Endothelial cell of umbilical vein (primary cell): Measurements from ENCODE around the gene MELTF. TPM values are rescaled to one million over a fixed set of nuclear protein-coding genes. Genes with fewer than 3 reads are reported as not detected.
"Not testable (repeated sequence)": the region's sequence is repeated elsewhere in the genome, so short reads cannot be mapped to it uniquely, and the experiment has no call there.

Source experiments
- BruUV-seq: library from RNA; stranded (reverse); fragments of 400-500 nt; replicated peaks from 2 replicates; lab custom pipeline; 2021; lab: Mats Ljungman, UMichigan
- CTCF ChIA-PET: fragments of 300-600, 350-600 bp; sonication (Branson Sonifier 250); formaldehyde crosslinking; loops from one replicate; lab custom pipeline; 2021; ENCODE audit warnings: antibody characterized with exemption, inconsistent platforms; lab: Charles Lee
- POLR2A ChIA-PET: fragments of 300-600, 350-600 bp; sonication (Branson Sonifier 250); formaldehyde crosslinking; loops from one replicate; lab custom pipeline; 2021; ENCODE audit warnings: antibody characterized with exemption, inconsistent platforms; lab: Charles Lee
- DNase-seq: peaks from one replicate; pipeline ENCODE4 v3.0.0-alpha.2; 2011; ENCODE audit warnings: low read depth, low spot score
- FAIRE-seq: peaks from 2 replicates; lab custom pipeline; 2011; peaks lifted over from hg19 to GRCh38; lab: Jason Lieb, UNC
- H2AFZ ChIP-seq: 2 replicates; pipeline ENCODE4 v1.6.0; 2012; ENCODE audit warnings: low read depth, low read length, control low read depth, inconsistent platforms
- H3K27ac ChIP-seq: 2 replicates; pipeline ENCODE4 v1.5.1; 2011; ENCODE audit warnings: low read depth, mild to moderate bottlenecking, control low read depth, low read length, moderate library complexity; ENCODE audit not compliant: insufficient read depth
- H3K27me3 ChIP-seq, 2 experiments: 2 replicates each; pipeline versions ENCODE4 v1.6.0 to v1.6.1; 2011; ENCODE audit warnings: low read length in 2 of 2, mixed read lengths in 1 of 2; ENCODE audit not compliant: control insufficient read depth in 2 of 2, insufficient read depth in 2 of 2
- H3K36me3 ChIP-seq, 2 experiments: 2 replicates in 1 of 2; 3 replicates in 1 of 2; pipeline ENCODE4 v1.5.1; 2011; ENCODE audit warnings: low read length in 2 of 2, mild to moderate bottlenecking in 1 of 2, moderate library complexity in 1 of 2; ENCODE audit not compliant: control insufficient read depth in 2 of 2, insufficient read depth in 2 of 2; ENCODE audit errors: extremely low read depth in 1 of 2
- H3K4me1 ChIP-seq: 3 replicates; pipeline ENCODE4 v1.5.1; 2011; ENCODE audit warnings: mild to moderate bottlenecking, low read length; ENCODE audit not compliant: control insufficient read depth, insufficient read depth; ENCODE audit errors: extremely low read depth
- H3K4me2 ChIP-seq: 2 replicates; pipeline ENCODE4 v1.6.1; 2011; ENCODE audit warnings: low read length, control low read depth, mixed read lengths; ENCODE audit not compliant: insufficient read depth
- H3K4me3 ChIP-seq, 3 experiments: fragments of 200-600 bp in 1 of 3; sonication (generic), shearing (Covaris generic) in 1 of 3; replicated peaks in 1 of 3; 2 replicates each; pipeline ENCODE4 v1.5.1; 2011 to 2016; ENCODE audit warnings: control low read depth in 3 of 3, low read length in 3 of 3, mild to moderate bottlenecking in 2 of 3, inconsistent platforms in 1 of 3, low read depth in 1 of 3, moderate library complexity in 1 of 3; ENCODE audit not compliant: insufficient read depth in 1 of 3
- H3K79me2 ChIP-seq: 2 replicates; pipeline ENCODE4 v1.6.0; 2012; ENCODE audit warnings: low read length, inconsistent platforms; ENCODE audit not compliant: control insufficient read depth, insufficient read depth
- H3K9ac ChIP-seq: replicated peaks from 2 replicates; pipeline ENCODE3; 2011; ENCODE audit warnings: low read length, control low read depth; ENCODE audit not compliant: insufficient read depth; ENCODE audit errors: extremely low read depth
- H3K9me1 ChIP-seq: replicated peaks from 3 replicates; pipeline ENCODE4 v1.6.0; 2011; ENCODE audit warnings: mild to moderate bottlenecking, low read length; ENCODE audit not compliant: control insufficient read depth, insufficient read depth; ENCODE audit errors: extremely low read depth
- H3K9me3 ChIP-seq: replicated peaks from 2 replicates; pipeline ENCODE4 v1.5.1; 2012; ENCODE audit warnings: low read length, inconsistent platforms; ENCODE audit not compliant: control insufficient read depth, insufficient read depth
- H4K20me1 ChIP-seq: replicated peaks from 2 replicates; pipeline ENCODE3; 2011; ENCODE audit warnings: mild to moderate bottlenecking, low read length; ENCODE audit not compliant: control insufficient read depth, insufficient read depth; ENCODE audit errors: extremely low read depth
- EZH2 ChIP-seq: IDR thresholded peaks from 2 replicates; pipeline ENCODE4 v1.6.1; 2012; ENCODE audit warnings: borderline replicate concordance, low read depth, mild to moderate bottlenecking, moderate library complexity, low read length, inconsistent platforms; ENCODE audit not compliant: severe bottlenecking
- FOS ChIP-seq: IDR thresholded peaks from 2 replicates; pipeline ENCODE4 v1.6.1; 2011; ENCODE audit warnings: mild to moderate bottlenecking, low read length, moderate library complexity, borderline replicate concordance; ENCODE audit not compliant: insufficient read depth
- GATA2 ChIP-seq: IDR thresholded peaks from 2 replicates; pipeline ENCODE4 v1.7.0; 2011; ENCODE audit warnings: low read depth, mild to moderate bottlenecking, moderate library complexity, mixed read lengths, low read length; ENCODE audit not compliant: insufficient read length, insufficient read depth
- JUN ChIP-seq: IDR thresholded peaks from 2 replicates; pipeline ENCODE4 v1.6.1; 2011; ENCODE audit warnings: borderline replicate concordance, low read depth; ENCODE audit not compliant: insufficient read length, insufficient read depth
- MAX ChIP-seq: IDR thresholded peaks from 2 replicates; pipeline ENCODE4 v1.6.1; 2011; ENCODE audit not compliant: insufficient read depth, insufficient read length
- POLR2A ChIP-seq: IDR thresholded peaks from 2 replicates; pipeline ENCODE4 v1.6.1; 2012; ENCODE audit warnings: low read depth, mild to moderate bottlenecking, control low read depth, low read length
- dilution Hi-C: fragments of 300-500 bp; cut with MboI; formaldehyde crosslinking; loops from one replicate; pipeline ENCODE4 v1.15.0; 2019; ENCODE audit warnings: low sequenced_read_pairs; ENCODE audit not compliant: extremely low pct_ligation_motif_present
- intact Hi-C: fragments of 100-400 bp; cut with micrococcal nuclease; formaldehyde crosslinking; loops from one replicate; pipeline ENCODE4 v1.10.0; 2022
- polyA plus RNA-seq, 4 experiments: library from polyadenylated mRNA; depleted of rRNA in 3 of 4; stranded (reverse) in 3 of 4; unstranded in 1 of 4; fragments of >200 nt; gene quantifications; 2 replicates each; pipeline versions ENCODE4 v1.2.1 to v1.2.3, GENCODE V29; 2011 to 2012; ENCODE audit warnings: missing spikeins in 1 of 4
- total RNA-seq: library from RNA; stranded (reverse); gene quantifications from 2 replicates; pipeline ENCODE4 v1.2.3, GENCODE V29; 2021

Gene MELTF
- total and polyA plus RNA-seq, 2 donors (not counting 3 experiments of a cell fraction or from before 2014, with no cell fraction given), result 0.59 to 2.3 TPM

GRCh38 chr3:197035577-197035976 is 6.0 kb upstream of the MELTF start:
- Histone ChIP-seq H3K4me1 (peaks cover 9% of the 10 kb centered on the region), H3K27ac (no peak overlapping the region), H3K9me3 (no peaks in the 10 kb centered on the region), H3K27me3 (peaks cover 0 to 3% of the 10 kb centered on the region in 2 experiments), H3K9ac (no peak overlapping the region), H3K79me2 (no peaks in the 10 kb centered on the region), H2AFZ (no peak overlapping the region), H3K9me1 (no peaks in the 10 kb centered on the region), H3K36me3 (no peaks in the 10 kb centered on the region), H3K4me2 (no peak overlapping the region), H4K20me1 (no peaks in the 10 kb centered on the region), H3K4me3 (no peak overlapping the region)
- DNase-seq (no peak), FAIRE-seq (no peak)
- dilution Hi-C loops, result no loop called here
- BruUV-seq, result no TSS peak
- ChIA-PET POLR2A (no interaction called here), CTCF (interaction anchor here (1.0 to 1.8 kb wide), 3 partner anchors 10 to 152 kb away, joined by 3 to 6 read pairs (median 3); no protein-coding TSS in a partner anchor)
- TF ChIP-seq GATA2 (no peak), JUN (no peak), EZH2 (no peak), POLR2A (no peak), FOS (no peak), MAX (no peak)
- intact Hi-C loops, result no loop called here

- intact Hi-C loops, H3K4me1 ChIP-seq, dilution Hi-C loops, H3K27ac ChIP-seq, H3K4me2 ChIP-seq, H3K9ac ChIP-seq, H3K9me3 ChIP-seq, H3K27me3 ChIP-seq, H3K9me1 ChIP-seq, H3K36me3 ChIP-seq, H2AFZ ChIP-seq, POLR2A ChIA-PET, H3K79me2 ChIP-seq, H4K20me1 ChIP-seq, H3K4me3 ChIP-seq, BruUV-seq, FAIRE-seq: not testable (repeated sequence)
- peak; percentile 25 for DNase-seq
- CTCF ChIA-PET, result interaction anchor here (1.2 to 1.8 kb wide), 2 partner anchors 10 to 153 kb away, joined by 3 to 6 read pairs; no protein-coding TSS in a partner anchor
These were observed 5.2 kb upstream of the MELTF start for GRCh38 chr3:197034778-197035177.

- CTCF ChIA-PET, H3K9ac ChIP-seq, BruUV-seq, H3K9me1 ChIP-seq, H3K79me2 ChIP-seq, H3K9me3 ChIP-seq, H4K20me1 ChIP-seq, FAIRE-seq, H3K4me3 ChIP-seq, H3K36me3 ChIP-seq, H3K4me1 ChIP-seq, dilution Hi-C loops, H3K27ac ChIP-seq, H3K4me2 ChIP-seq, H3K27me3 ChIP-seq, DNase-seq, intact Hi-C loops, H2AFZ ChIP-seq, POLR2A ChIA-PET: not testable (repeated sequence)
These were observed 4.1 kb upstream of the MELTF start for GRCh38 chr3:197033764-197034163.
